Measurements from ENCODE around the gene ANKS1B.

ANKS1B gene

DNA sequence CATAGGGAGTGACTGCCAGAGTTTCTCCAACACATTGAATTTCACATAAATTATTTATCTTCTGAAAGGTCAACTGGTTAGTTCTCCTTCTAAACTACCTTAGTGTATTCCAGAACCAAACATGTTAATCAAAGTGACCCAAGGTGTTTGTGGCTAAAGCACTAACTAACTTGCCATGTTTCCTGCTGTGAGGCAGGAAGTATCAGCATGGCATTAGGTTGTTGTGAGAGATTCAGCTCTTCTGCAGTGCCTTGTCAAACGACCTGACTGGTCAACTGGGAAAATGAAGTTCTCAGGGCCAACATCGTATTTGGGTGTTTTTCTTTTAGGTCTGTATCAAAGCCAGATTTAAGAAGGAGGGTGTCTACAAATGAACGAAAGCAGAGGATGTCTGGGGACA is 891.6 kb downstream of the ANKS1B start:
- H3K4me1 ChIP-seq (ENCODE audit: insufficient read depth, low read length, severe bottlenecking): no peaks in the 10 kb centered on the region
- no peaks in the 10 kb centered on the region for H3K27me3 ChIP-seq (ENCODE audit: insufficient read depth, low read length)
- no peak overlapping the region for H3K4me3 ChIP-seq (ENCODE audit: low read depth, low read length, poor library complexity, severe bottlenecking)
- no peaks in the 10 kb centered on the region for H3K36me3 ChIP-seq (ENCODE audit: insufficient read depth, low read length)
- H3K9ac ChIP-seq (ENCODE audit: low read length): no peak overlapping the region
- H3K79me2 ChIP-seq (ENCODE audit: insufficient read depth, low read length): no peaks in the 10 kb centered on the region
- H3K9me3 ChIP-seq (ENCODE audit: low read length): no peaks in the 10 kb centered on the region
- no peaks in the 10 kb centered on the region for H3K9me2 ChIP-seq (ENCODE audit: low read depth, low read length)
- TF ChIP-seq, protein P1, sequence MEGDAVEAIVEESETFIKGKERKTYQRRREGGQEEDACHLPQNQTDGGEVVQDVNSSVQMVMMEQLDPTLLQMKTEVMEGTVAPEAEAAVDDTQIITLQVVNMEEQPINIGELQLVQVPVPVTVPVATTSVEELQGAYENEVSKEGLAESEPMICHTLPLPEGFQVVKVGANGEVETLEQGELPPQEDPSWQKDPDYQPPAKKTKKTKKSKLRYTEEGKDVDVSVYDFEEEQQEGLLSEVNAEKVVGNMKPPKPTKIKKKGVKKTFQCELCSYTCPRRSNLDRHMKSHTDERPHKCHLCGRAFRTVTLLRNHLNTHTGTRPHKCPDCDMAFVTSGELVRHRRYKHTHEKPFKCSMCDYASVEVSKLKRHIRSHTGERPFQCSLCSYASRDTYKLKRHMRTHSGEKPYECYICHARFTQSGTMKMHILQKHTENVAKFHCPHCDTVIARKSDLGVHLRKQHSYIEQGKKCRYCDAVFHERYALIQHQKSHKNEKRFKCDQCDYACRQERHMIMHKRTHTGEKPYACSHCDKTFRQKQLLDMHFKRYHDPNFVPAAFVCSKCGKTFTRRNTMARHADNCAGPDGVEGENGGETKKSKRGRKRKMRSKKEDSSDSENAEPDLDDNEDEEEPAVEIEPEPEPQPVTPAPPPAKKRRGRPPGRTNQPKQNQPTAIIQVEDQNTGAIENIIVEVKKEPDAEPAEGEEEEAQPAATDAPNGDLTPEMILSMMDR (IDR thresholded peaks at IDR 0.05; ENCODE audit: low read length): no peak
- TF ChIP-seq EZH2 (IDR thresholded peaks at IDR 0.05; ENCODE audit: borderline replicate concordance, low read length): no peak
- no peaks in the 10 kb centered on the region for H3F3A ChIP-seq (ENCODE audit: insufficient read depth, low read length)
- H3K27ac ChIP-seq (ENCODE audit: low read depth, low read length, poor library complexity, severe bottlenecking): no peak overlapping the region
- H2AFZ ChIP-seq (ENCODE audit: low read length): no peak overlapping the region
- H4K20me1 ChIP-seq (ENCODE audit: insufficient read depth, low read length): no peaks in the 10 kb centered on the region
- no peak overlapping the region for H3K4me2 ChIP-seq (ENCODE audit: low read length)

DNA sequence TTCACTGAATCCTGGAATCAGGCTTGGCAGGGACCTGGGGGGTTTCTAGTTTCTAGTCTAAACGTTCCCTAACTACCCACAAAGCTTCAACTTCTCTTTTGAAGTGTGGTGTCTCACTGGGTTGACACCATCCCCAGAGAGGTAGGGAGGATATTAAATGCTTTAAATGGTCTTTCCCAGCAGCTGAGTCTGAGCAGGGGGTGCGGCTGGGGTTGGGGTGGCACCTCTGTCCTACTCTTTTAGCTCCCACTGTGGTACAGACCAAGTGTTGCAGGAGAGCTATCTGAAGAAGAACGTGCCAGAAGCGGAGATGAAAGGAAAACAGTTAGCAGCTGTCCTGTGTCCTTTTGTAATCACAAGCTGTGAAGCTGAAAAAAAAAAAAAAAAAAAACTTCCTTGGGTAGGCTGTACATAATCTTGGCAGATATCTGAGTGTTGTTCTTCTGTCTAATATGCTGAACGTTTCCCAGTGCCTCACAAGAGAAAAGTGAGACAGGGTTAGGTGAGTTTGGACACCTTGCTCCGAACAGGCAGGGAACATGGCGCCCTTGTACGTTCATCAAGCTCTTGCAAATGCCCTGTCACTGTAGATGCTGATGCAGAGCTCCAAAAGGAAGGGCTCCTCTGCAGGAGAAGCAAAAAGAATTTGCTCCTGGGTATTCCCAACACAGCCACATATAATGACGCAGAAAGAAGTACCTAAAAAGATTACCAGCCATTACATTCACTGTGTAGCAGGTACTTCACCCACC is 892.5 kb downstream of the ANKS1B start:
- Histone ChIP-seq H4K20me1 (ENCODE audit: insufficient read depth, low read length) (no peaks in the 10 kb centered on the region), H3K9me3 (ENCODE audit: low read length) (no peaks in the 10 kb centered on the region), H3K4me2 (ENCODE audit: low read length) (no peak overlapping the region), H3K27ac (ENCODE audit: low read depth, low read length, poor library complexity, severe bottlenecking) (no peak overlapping the region), H3K27me3 (ENCODE audit: insufficient read depth, low read length) (no peaks in the 10 kb centered on the region), H2AFZ (ENCODE audit: low read length) (no peak overlapping the region), H3K4me3 (ENCODE audit: low read depth, low read length, poor library complexity, severe bottlenecking) (no peak overlapping the region), H3K36me3 (ENCODE audit: insufficient read depth, low read length) (no peaks in the 10 kb centered on the region), H3K9me2 (ENCODE audit: low read depth, low read length) (no peaks in the 10 kb centered on the region), H3K4me1 (ENCODE audit: insufficient read depth, low read length, severe bottlenecking) (no peaks in the 10 kb centered on the region), H3F3A (ENCODE audit: insufficient read depth, low read length) (no peaks in the 10 kb centered on the region), H3K79me2 (ENCODE audit: insufficient read depth, low read length) (no peaks in the 10 kb centered on the region), H3K9ac (ENCODE audit: low read length) (no peak overlapping the region)
- TF ChIP-seq, protein P1 (IDR thresholded peaks at IDR 0.05; ENCODE audit: low read length): no peak
- TF ChIP-seq EZH2 (IDR thresholded peaks at IDR 0.05; ENCODE audit: borderline replicate concordance, low read length): no peak

DNA sequence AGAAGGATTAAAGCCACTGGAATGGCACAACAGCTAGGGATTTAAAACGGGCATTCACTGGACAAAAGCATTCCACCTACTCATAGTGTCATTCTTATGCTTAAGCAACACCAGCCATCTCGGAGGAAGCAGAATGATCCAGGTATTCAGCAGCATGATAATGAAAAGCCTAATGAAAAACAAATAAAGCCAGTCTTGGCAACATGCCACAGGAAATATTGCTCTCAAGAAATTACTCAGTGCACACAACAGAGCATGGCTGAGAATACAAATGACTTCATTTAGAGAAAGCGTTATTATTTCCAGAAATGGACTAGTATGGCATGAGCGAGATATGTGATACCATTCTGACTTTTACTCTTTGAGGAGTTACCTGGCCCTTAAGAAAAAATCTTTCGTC is 897.5 kb downstream of the ANKS1B start:
- Histone ChIP-seq H3K4me2 (ENCODE audit: low read length) (no peak overlapping the region), H3K9ac (ENCODE audit: low read length) (no peak overlapping the region), H3F3A (ENCODE audit: insufficient read depth, low read length) (no peaks in the 10 kb centered on the region), H3K27me3 (ENCODE audit: insufficient read depth, low read length) (no peaks in the 10 kb centered on the region), H3K9me2 (ENCODE audit: low read depth, low read length) (no peaks in the 10 kb centered on the region), H3K9me3 (ENCODE audit: low read length) (no peaks in the 10 kb centered on the region), H3K36me3 (ENCODE audit: insufficient read depth, low read length) (no peaks in the 10 kb centered on the region), H3K79me2 (ENCODE audit: insufficient read depth, low read length) (no peaks in the 10 kb centered on the region), H3K4me1 (ENCODE audit: insufficient read depth, low read length, severe bottlenecking) (no peaks in the 10 kb centered on the region), H3K4me3 (ENCODE audit: low read depth, low read length, poor library complexity, severe bottlenecking) (no peak overlapping the region), H4K20me1 (ENCODE audit: insufficient read depth, low read length) (no peaks in the 10 kb centered on the region), H2AFZ (ENCODE audit: low read length) (no peak overlapping the region), H3K27ac (ENCODE audit: low read depth, low read length, poor library complexity, severe bottlenecking) (no peak overlapping the region)
- TF ChIP-seq, protein P1 (IDR thresholded peaks at IDR 0.05; ENCODE audit: low read length): no peak
- TF ChIP-seq EZH2 (IDR thresholded peaks at IDR 0.05; ENCODE audit: borderline replicate concordance, low read length): no peak

Data from OCI-LY1 (cell line).